Nephron (organoid): ENCODE data around the gene ATMIN.

ENCODE experiments used
- H3K27ac Mint-ChIP-seq, 3 experiments: 2 replicates each; pipeline ENCODE4 v1.8.0; 2020; ENCODE audit warnings: mixed read lengths in 3 of 3, mild to moderate bottlenecking in 2 of 3, moderate library complexity in 1 of 3
- H3K27me3 Mint-ChIP-seq: 2 replicates; pipeline ENCODE4 v1.8.0; 2021; ENCODE audit warnings: low read depth, mild to moderate bottlenecking, moderate library complexity, mixed read lengths
- H3K36me3 Mint-ChIP-seq: 2 replicates; pipeline ENCODE4 v1.8.0; 2020; ENCODE audit warnings: low read depth, mixed read lengths
- H3K4me1 Mint-ChIP-seq: 2 replicates; pipeline ENCODE4 v1.8.0; 2020; ENCODE audit warnings: mixed read lengths
- H3K4me3 Mint-ChIP-seq, 3 experiments: 2 replicates each; pipeline ENCODE4 v1.8.0; 2020; ENCODE audit warnings: mild to moderate bottlenecking in 3 of 3, mixed read lengths in 3 of 3, moderate library complexity in 2 of 3
- H3K9me3 Mint-ChIP-seq: 2 replicates; pipeline ENCODE4 v1.8.0; 2020; ENCODE audit warnings: mixed read lengths
- CTCF ChIP-seq, 3 experiments: fragments of 200-600 bp; sonication (generic); IDR thresholded peaks; one replicate each; pipeline ENCODE4 v1.5.0; 2021; ENCODE audit warnings: antibody characterized with exemption in 3 of 3; ENCODE audit not compliant: unreplicated experiment in 3 of 3

Gene ATMIN

DNA sequence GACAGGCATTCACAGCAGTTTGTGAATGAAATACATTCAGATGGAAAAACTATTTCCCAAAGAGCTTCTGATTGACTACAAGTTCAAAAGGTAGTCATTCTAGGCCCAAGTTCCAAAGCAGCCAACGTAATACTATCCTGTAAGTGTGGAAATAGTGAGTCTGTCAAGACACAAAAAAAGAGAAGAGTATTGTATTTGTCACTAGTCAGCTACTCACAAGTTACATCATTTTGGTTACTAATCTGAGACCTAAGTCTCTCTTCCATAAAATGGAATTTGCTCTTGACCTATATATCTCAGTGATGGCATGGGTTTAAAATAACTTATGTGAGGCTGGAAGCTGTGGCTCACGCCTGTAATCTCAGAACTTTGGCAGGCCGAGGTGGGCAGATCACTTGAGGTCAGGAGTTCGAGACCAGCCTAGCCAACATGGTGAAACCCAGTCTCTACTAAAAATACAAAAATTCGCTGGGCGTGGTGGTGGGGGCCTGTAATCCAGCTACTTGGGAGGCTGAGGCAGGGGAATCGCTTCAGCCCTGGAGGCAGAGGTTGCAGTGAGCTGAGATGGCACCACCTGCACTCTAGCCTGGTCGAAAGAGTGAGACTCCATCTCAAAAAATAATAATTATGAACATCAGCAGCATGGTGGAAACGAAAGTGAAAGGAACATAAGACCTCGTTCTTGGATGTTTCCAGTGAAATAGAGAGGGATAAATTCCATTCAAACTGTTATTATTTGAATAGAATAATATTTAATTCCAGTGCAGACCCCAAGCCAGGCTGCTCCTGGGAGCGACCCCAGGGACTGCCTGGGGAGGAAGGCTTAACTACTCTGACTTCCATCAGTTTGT lies 31.8 kb upstream of the ATMIN start:
- no peaks in the 10 kb centered on the region for H3K27me3 Mint-ChIP-seq
- peaks cover 21% of the 10 kb centered on the region for H3K4me1 Mint-ChIP-seq
- H3K27ac Mint-ChIP-seq: peak overlapping the region in 1 of 3 experiments; percentile 84
- TF ChIP-seq CTCF (IDR thresholded peaks at IDR 0.05; ENCODE audit: unreplicated experiment in 3 of 3): no peak
- peak overlapping the region in 2 of 3 experiments; percentile 52 to 58 for H3K4me3 Mint-ChIP-seq
- no peaks in the 10 kb centered on the region for H3K9me3 Mint-ChIP-seq
- peaks cover 14% of the 10 kb centered on the region for H3K36me3 Mint-ChIP-seq

GRCh38 chr16:81004646-81005353 lies 30.8 kb upstream of the ATMIN start:
- Mint-ChIP-seq H3K4me1 (peaks cover 18% of the 10 kb centered on the region), H3K4me3 (peak overlapping the region; percentile 78 to 99 (median 96)), H3K27me3 (no peaks in the 10 kb centered on the region), H3K9me3 (no peaks in the 10 kb centered on the region), H3K36me3 (peaks cover 5% of the 10 kb centered on the region), H3K27ac (peak overlapping the region; percentile 68 to 93 (median 84))
- peak; percentile 61 to 74 (median 67) for TF ChIP-seq CTCF (IDR thresholded peaks at IDR 0.05; ENCODE audit: unreplicated experiment in 3 of 3)

- no peak for TF ChIP-seq CTCF (IDR thresholded peaks at IDR 0.05; ENCODE audit: unreplicated experiment in 3 of 3)
- Mint-ChIP-seq H3K27me3 (no peaks in the 10 kb centered on the region), H3K4me3 (peak overlapping the region; percentile 96 to 99 (median 99)), H3K9me3 (no peaks in the 10 kb centered on the region), H3K36me3 (peaks cover 4% of the 10 kb centered on the region), H3K27ac (peak overlapping the region; percentile 95 to 100 (median 98)), H3K4me1 (peaks cover 18% of the 10 kb centered on the region)
These were observed 30.0 kb upstream of the ATMIN start for GRCh38 chr16:81005610-81006161.

- Mint-ChIP-seq H3K4me1 (peaks cover 18% of the 10 kb centered on the region), H3K27me3 (no peaks in the 10 kb centered on the region), H3K9me3 (no peaks in the 10 kb centered on the region), H3K36me3 (peaks cover 4% of the 10 kb centered on the region), H3K27ac (peak overlapping the region; percentile 100), H3K4me3 (peak overlapping the region; percentile 96 to 99 (median 99))
- no peak for TF ChIP-seq CTCF (IDR thresholded peaks at IDR 0.05; ENCODE audit: unreplicated experiment in 3 of 3)
These were observed 29.3 kb upstream of the ATMIN start for GRCh38 chr16:81006211-81006812.

DNA sequence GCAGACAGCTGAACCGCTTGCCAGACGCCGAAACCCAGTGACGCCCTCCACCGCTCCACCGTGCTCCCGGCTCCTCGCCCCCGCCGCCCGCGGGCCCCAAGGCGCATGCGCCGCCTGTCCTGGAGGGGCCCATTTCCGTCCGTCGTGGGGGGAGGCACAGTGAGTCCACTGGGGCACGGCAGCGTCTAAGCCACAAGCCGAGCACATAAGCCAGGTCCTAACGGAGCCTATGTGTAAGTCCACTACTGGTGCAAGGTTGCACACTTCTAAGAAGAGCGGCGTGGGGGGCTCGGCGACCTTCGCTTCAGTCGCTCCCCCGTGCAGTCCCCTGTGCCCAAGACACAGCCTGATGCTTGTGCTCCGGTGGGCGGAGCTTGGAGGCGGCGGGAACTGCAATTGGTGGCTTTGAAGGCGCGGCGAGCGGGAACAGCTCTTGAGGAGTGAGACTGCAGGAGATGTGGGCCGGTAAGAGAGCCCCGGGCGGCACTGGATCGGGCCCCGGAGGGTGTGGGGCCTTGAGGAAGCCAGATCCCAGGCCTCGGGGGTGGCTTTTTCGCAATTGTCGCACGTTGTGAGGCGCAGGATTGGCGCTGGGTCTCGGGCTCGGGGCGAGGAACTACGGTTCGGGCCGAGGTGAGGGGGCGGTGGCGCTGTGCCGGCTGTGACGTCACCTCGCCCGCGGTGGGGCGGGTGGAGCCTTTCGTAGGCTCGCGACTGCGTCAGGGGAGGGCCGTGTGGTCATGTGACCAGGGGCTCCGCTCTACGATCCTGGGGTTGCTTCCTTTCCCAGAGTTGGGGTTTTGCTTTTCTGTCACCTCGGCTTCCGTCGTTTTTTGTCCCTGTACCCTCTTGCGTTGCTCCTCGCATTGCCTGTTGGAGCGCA lies 28.6 kb upstream of the ATMIN start, which contains the start of the genes CENPN and CMC2:
Gene CENPN, plus strand, starts transcription at position 402 of the 883 bp plus-strand sequence. CDS start 4,726 bp downstream, outside the sequence.
Gene CMC2, minus strand, starts transcription at position 73 of the 883 bp plus-strand sequence. CDS start 9,491 bp downstream, outside the sequence.
- no peaks in the 10 kb centered on the region for H3K9me3 Mint-ChIP-seq

More for the DNA sequence above, 28.6 kb upstream of the ATMIN start, which contains the start of the genes CENPN and CMC2:
- H3K4me1 Mint-ChIP-seq: peaks cover 18% of the 10 kb centered on the region
- H3K27ac Mint-ChIP-seq: peak within 1 kb of the TSS; percentile 100
- H3K4me3 Mint-ChIP-seq: peak within 1 kb of the TSS; percentile 96 to 99 (median 99)
- H3K27me3 Mint-ChIP-seq: no peaks in the 10 kb centered on the region
- no peak for TF ChIP-seq CTCF (IDR thresholded peaks at IDR 0.05; ENCODE audit: unreplicated experiment in 3 of 3)
- H3K36me3 Mint-ChIP-seq: peaks cover 4% of the 10 kb centered on the region
